ENCODE results near the gene PRKN.

- TF ChIP-seq CTCF (IDR thresholded peaks at IDR 0.05; ENCODE audit: low read depth, low read length) (no peak), EZH2phosphoT487 (IDR thresholded peaks at IDR 0.05; ENCODE audit: low read depth) (no peak)
Observed at GRCh38 chr6:162124710-162125435, 602.7 kb downstream of the PRKN start.

All from OCI-LY3 (cell line).